HepG2 (cell line): ENCODE measurements around the gene ZNF511. TPM values are rescaled to one million over a fixed set of nuclear protein-coding genes. Genes with fewer than 3 reads are reported as not detected.

Experiments used
- EEA1 ChIP-seq: sonication (generic); formaldehyde crosslinking; IDR thresholded peaks from 2 replicates; pipeline ENCODE4 v1.5.1; 2020; ENCODE audit warnings: mild to moderate bottlenecking, missing genetic modification reagents, borderline replicate concordance
- ELF4 ChIP-seq: sonication (generic); formaldehyde crosslinking; IDR thresholded peaks from 2 replicates; pipeline ENCODE4 v1.5.0; 2020; ENCODE audit warnings: missing genetic modification reagents, mild to moderate bottlenecking, moderate library complexity, borderline replicate concordance
- FOSL1 ChIP-seq: sonication (generic); formaldehyde crosslinking; IDR thresholded peaks from 2 replicates; pipeline ENCODE4 v1.9.0; 2021; ENCODE audit warnings: missing genetic modification reagents, borderline replicate concordance
- HDAC1 ChIP-seq: sonication (generic); formaldehyde crosslinking; IDR thresholded peaks from 2 replicates; pipeline ENCODE4 v1.5.1; 2020; ENCODE audit warnings: mild to moderate bottlenecking, missing genetic modification reagents
- HNF4A ChIP-seq: sonication (generic); formaldehyde crosslinking; IDR thresholded peaks from 2 replicates; pipeline ENCODE4 v1.4.0; 2020; ENCODE audit warnings: missing genetic modification reagents
- HNRNPL ChIP-seq: fragments of 200-400 bp; formaldehyde crosslinking; IDR thresholded peaks from 2 replicates; pipeline ENCODE4 v1.6.1; 2017; ENCODE audit warnings: mild to moderate bottlenecking, low read depth, low read length
- MBNL3 ChIP-seq: fragments of 250-450 bp; sonication (Bioruptor Pico); conservative IDR thresholded peaks from 2 replicates; pipeline ENCODE4 v1.8.0; 2022; ENCODE audit warnings: mild to moderate bottlenecking, inconsistent platforms
- TBL1XR1 ChIP-seq: fragments of 150-350 bp; IDR thresholded peaks from 2 replicates; pipeline ENCODE4 v1.6.1; 2014; ENCODE audit warnings: borderline replicate concordance, low read length; ENCODE audit not compliant: partially characterized antibody
- TGIF2 ChIP-seq: IDR thresholded peaks from 2 replicates; pipeline ENCODE4 v1.6.1; 2016; ENCODE audit warnings: control low read depth, missing compliant biosample characterization
- U2AF1 ChIP-seq: fragments of 200-400 bp; formaldehyde crosslinking; optimal IDR thresholded peaks from 2 replicates; pipeline ENCODE3; 2017; ENCODE audit warnings: mild to moderate bottlenecking, low read depth, low read length
- YEATS2 ChIP-seq: sonication (generic); formaldehyde crosslinking; IDR thresholded peaks from 2 replicates; pipeline ENCODE4 v1.4.0; 2020; ENCODE audit warnings: missing genetic modification reagents, borderline replicate concordance
- ZNF136 ChIP-seq: sonication (generic); formaldehyde crosslinking; IDR thresholded peaks from 2 replicates; pipeline ENCODE4 v1.8.1; 2022; ENCODE audit warnings: low read depth, mild to moderate bottlenecking, moderate library complexity, missing genetic modification reagents
- ZNF441 ChIP-seq: sonication (generic); formaldehyde crosslinking; IDR thresholded peaks from 2 replicates; pipeline ENCODE4 v1.7.0; 2021; ENCODE audit warnings: missing genetic modification reagents, borderline replicate concordance
- ZNF501 ChIP-seq: sonication (generic); formaldehyde crosslinking; IDR thresholded peaks from 2 replicates; pipeline ENCODE4 v1.5.1; 2020; ENCODE audit warnings: mild to moderate bottlenecking, moderate library complexity, missing genetic modification reagents
- ZNF644 ChIP-seq: IDR thresholded peaks from 2 replicates; pipeline ENCODE4 v1.6.1; 2016; ENCODE audit warnings: low read depth
- ZNF782 ChIP-seq: sonication (generic); formaldehyde crosslinking; IDR thresholded peaks from 2 replicates; pipeline ENCODE4 v1.4.0; 2020; ENCODE audit warnings: missing genetic modification reagents, mild to moderate bottlenecking, borderline replicate concordance
- polyA plus RNA-seq, 8 experiments: library from polyadenylated mRNA; depleted of rRNA in 3 of 8; stranded (reverse) in 7 of 8; unstranded in 1 of 8; fragments of >200 nt; fragmentation: Illumina TruSeq in 4 of 8; extraction: Trizol in 4 of 8; gene quantifications; 2 replicates each; pipeline versions ENCODE4 v1.2.1 to v1.2.3, GENCODE V29; 2011 to 2016; ENCODE audit warnings: low read depth in 4 of 8, missing spikeins in 1 of 8, mixed read lengths in 1 of 8; ENCODE audit not compliant: insufficient read depth in 1 of 8
- total RNA-seq, 5 experiments: library from RNA; depleted of rRNA; stranded (reverse); fragments of >200 nt; fragmentation: Illumina TruSeq; extraction: Trizol; gene quantifications; 2 replicates each; pipeline ENCODE4 v1.2.3, GENCODE V29; 2016; ENCODE audit warnings: low read depth in 1 of 5
- TF ChIP-seq, protein P1 (sequence below): sonication (generic); formaldehyde crosslinking; IDR thresholded peaks from 2 replicates; pipeline ENCODE4 v1.4.0; 2020; ENCODE audit warnings: missing genetic modification reagents, borderline replicate concordance
- TF ChIP-seq, protein P2 (sequence below): IDR thresholded peaks from 2 replicates; pipeline ENCODE4 v1.6.1; 2016
- TF ChIP-seq, protein P3 (sequence below): sonication (generic); formaldehyde crosslinking; IDR thresholded peaks from 2 replicates; pipeline ENCODE4 v1.4.0; 2020; ENCODE audit warnings: mild to moderate bottlenecking, missing genetic modification reagents

Gene ZNF511
- total and polyA plus RNA-seq, 2 of the 13 experiments (the other 11 are each of a cell fraction or from before 2014, with no cell fraction given), result 35.6 to 66.4 TPM

GRCh38 chr10:133308421-133309099 is at the start of gene ZNF511, which contains the start of gene TUBGCP2 (continued):
- TF ChIP-seq, protein P1, sequence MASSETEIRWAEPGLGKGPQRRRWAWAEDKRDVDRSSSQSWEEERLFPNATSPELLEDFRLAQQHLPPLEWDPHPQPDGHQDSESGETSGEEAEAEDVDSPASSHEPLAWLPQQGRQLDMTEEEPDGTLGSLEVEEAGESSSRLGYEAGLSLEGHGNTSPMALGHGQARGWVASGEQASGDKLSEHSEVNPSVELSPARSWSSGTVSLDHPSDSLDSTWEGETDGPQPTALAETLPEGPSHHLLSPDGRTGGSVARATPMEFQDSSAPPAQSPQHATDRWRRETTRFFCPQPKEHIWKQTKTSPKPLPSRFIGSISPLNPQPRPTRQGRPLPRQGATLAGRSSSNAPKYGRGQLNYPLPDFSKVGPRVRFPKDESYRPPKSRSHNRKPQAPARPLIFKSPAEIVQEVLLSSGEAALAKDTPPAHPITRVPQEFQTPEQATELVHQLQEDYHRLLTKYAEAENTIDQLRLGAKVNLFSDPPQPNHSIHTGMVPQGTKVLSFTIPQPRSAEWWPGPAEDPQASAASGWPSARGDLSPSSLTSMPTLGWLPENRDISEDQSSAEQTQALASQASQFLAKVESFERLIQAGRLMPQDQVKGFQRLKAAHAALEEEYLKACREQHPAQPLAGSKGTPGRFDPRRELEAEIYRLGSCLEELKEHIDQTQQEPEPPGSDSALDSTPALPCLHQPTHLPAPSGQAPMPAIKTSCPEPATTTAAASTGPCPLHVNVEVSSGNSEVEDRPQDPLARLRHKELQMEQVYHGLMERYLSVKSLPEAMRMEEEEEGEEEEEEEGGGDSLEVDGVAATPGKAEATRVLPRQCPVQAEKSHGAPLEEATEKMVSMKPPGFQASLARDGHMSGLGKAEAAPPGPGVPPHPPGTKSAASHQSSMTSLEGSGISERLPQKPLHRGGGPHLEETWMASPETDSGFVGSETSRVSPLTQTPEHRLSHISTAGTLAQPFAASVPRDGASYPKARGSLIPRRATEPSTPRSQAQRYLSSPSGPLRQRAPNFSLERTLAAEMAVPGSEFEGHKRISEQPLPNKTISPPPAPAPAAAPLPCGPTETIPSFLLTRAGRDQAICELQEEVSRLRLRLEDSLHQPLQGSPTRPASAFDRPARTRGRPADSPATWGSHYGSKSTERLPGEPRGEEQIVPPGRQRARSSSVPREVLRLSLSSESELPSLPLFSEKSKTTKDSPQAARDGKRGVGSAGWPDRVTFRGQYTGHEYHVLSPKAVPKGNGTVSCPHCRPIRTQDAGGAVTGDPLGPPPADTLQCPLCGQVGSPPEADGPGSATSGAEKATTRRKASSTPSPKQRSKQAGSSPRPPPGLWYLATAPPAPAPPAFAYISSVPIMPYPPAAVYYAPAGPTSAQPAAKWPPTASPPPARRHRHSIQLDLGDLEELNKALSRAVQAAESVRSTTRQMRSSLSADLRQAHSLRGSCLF (CRISPR knock-in tag), result no peak
- TF ChIP-seq HDAC1 (CRISPR knock-in tag) (peak; percentile 16; the same call in 1 of the 2 replicates), HNF4A (no peak), U2AF1 (no peak), MBNL3 (no peak), FOSL1 (no peak), YEATS2 (CRISPR knock-in tag) (no peak; the same call in 1 of the 2 replicates), HNRNPL (no peak), ZNF501 (CRISPR knock-in tag) (no peak), ZNF136 (no peak), ZNF644 (CRISPR knock-in tag) (no peak), ZNF782 (CRISPR knock-in tag) (no peak; the same call in 1 of the 2 replicates), EEA1 (no peak; the same call in 1 of the 2 replicates), ELF4 (CRISPR knock-in tag) (no peak), TBL1XR1 (no peak), TGIF2 (CRISPR knock-in tag) (no peak), ZNF441 (CRISPR knock-in tag) (no peak; the same call in 1 of the 2 replicates)
- TF ChIP-seq, protein P2, sequence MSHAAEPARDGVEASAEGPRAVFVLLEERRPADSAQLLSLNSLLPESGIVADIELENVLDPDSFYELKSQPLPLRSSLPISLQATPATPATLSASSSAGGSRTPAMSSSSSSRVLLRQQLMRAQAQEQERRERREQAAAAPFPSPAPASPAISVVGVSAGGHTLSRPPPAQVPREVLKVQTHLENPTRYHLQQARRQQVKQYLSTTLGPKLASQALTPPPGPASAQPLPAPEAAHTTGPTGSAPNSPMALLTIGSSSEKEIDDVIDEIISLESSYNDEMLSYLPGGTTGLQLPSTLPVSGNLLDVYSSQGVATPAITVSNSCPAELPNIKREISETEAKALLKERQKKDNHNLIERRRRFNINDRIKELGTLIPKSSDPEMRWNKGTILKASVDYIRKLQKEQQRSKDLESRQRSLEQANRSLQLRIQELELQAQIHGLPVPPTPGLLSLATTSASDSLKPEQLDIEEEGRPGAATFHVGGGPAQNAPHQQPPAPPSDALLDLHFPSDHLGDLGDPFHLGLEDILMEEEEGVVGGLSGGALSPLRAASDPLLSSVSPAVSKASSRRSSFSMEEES (CRISPR knock-in tag), result no peak
- TF ChIP-seq, protein P3, sequence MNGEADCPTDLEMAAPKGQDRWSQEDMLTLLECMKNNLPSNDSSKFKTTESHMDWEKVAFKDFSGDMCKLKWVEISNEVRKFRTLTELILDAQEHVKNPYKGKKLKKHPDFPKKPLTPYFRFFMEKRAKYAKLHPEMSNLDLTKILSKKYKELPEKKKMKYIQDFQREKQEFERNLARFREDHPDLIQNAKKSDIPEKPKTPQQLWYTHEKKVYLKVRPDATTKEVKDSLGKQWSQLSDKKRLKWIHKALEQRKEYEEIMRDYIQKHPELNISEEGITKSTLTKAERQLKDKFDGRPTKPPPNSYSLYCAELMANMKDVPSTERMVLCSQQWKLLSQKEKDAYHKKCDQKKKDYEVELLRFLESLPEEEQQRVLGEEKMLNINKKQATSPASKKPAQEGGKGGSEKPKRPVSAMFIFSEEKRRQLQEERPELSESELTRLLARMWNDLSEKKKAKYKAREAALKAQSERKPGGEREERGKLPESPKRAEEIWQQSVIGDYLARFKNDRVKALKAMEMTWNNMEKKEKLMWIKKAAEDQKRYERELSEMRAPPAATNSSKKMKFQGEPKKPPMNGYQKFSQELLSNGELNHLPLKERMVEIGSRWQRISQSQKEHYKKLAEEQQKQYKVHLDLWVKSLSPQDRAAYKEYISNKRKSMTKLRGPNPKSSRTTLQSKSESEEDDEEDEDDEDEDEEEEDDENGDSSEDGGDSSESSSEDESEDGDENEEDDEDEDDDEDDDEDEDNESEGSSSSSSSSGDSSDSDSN (CRISPR knock-in tag), result peak; percentile 17; the same call in 1 of the 2 replicates
